Effector memory CD8-positive, alpha-beta T cell (primary cell): ENCODE measurements around the gene C17orf107.
"Not testable (repeated sequence)": the region's sequence is repeated elsewhere in the genome, so short reads cannot be mapped to it uniquely, and the experiment has no call there.

Source experiments
- ATAC-seq: fragments of 150-1000 bp; cut with Tn5 transposase; replicated peaks from 2 replicates; pipeline ENCODE4 v1.10.0; 2021; ENCODE audit warnings: mild to moderate bottlenecking, moderate library complexity
- DNase-seq, 3 experiments: peaks; one replicate each; pipeline ENCODE4 v3.0.0; 2021
- H3K27ac Mint-ChIP-seq, 2 donors: one replicate each; pipeline ENCODE4 v1.8.0; 2022; ENCODE audit warnings: mild to moderate bottlenecking in 2 of 2, mixed read lengths in 2 of 2, moderate library complexity in 2 of 2
- H3K27me3 Mint-ChIP-seq, 2 donors: one replicate each; pipeline ENCODE4 v1.8.0; 2022; ENCODE audit warnings: mixed read lengths in 2 of 2
- H3K36me3 Mint-ChIP-seq: one replicate; pipeline ENCODE4 v1.8.0; 2022; ENCODE audit warnings: mild to moderate bottlenecking, moderate library complexity, mixed read lengths; ENCODE audit not compliant: insufficient read depth
- H3K4me1 Mint-ChIP-seq, 2 donors: one replicate each; pipeline ENCODE4 v1.8.0; 2022; ENCODE audit warnings: low read depth in 2 of 2, mixed read lengths in 2 of 2
- H3K4me3 Mint-ChIP-seq, 2 donors: one replicate each; pipeline ENCODE4 v1.8.0; 2022; ENCODE audit warnings: mild to moderate bottlenecking in 2 of 2, mixed read lengths in 2 of 2, moderate library complexity in 2 of 2
- H3K9me3 Mint-ChIP-seq, 2 donors: one replicate each; pipeline ENCODE4 v1.8.0; 2022; ENCODE audit warnings: mixed read lengths in 2 of 2

C17orf107 gene

DNA sequence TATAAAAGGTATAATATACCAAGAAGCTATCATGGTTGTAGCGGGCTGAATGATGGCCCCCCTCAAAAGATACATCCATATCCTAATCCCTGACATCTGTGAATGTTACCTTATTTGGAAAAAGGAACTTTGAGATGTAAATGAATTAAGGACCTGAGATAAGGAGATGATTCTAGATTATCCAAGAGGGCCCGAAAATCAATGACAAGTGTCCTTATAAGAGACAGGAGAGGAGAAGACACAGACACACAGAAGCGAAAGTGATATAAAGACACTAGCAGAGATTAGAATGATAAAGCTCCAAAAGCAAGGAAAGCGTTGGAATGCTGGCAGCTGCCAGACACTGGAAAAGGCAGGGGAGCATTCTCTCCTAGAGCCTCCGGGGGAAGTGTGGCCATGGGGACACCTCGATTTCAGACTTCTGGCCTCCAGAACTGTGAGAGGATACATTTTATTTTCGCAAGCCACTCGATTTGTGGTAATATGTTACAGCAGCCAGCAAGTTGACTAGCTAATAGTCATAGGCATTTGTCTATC, 20.2 kb downstream of the C17orf107 start:
- no peak overlapping the region for H3K4me3 Mint-ChIP-seq
- DNase-seq = no peak
- H3K27me3 Mint-ChIP-seq = no peaks in the 10 kb centered on the region
- peaks cover 0 to 4% of the 10 kb centered on the region in 2 donors for H3K4me1 Mint-ChIP-seq
- H3K27ac Mint-ChIP-seq = no peak overlapping the region
- no peak for ATAC-seq
- no peaks in the 10 kb centered on the region for H3K36me3 Mint-ChIP-seq
- H3K9me3 Mint-ChIP-seq = no peaks in the 10 kb centered on the region

DNA sequence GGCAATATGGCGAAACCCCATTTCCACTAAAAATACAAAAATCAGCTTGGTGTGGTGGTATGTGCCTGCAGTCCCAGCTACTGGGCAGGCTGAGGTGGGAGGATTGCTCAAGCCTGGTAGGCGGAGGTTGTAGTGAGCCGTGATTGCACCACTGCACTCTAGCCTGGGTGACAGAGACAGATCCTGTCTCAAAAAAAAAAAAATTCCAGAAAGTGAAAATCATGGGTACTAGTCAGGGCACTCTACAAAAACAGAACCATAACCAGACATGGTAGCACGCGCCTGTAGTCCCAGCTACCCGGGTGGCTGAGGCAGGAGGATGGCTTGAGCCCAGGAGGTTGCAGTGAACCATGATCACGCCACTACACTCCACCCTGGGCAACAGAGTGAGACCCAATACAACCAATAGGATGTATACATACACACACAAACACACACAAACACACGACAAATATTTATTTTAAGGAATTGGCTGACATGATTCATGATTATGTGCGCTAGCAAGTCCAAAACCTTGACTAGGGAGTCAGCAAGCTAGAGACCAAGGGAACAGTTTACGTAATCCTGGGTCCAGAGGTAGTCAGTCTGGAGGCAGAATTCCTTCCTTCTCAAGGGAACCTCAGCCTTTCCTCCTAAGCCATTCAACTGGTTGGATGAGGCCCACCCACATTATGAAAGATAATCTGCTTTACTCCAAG, 21.2 kb downstream of the C17orf107 start:
- H3K4me3 Mint-ChIP-seq = no peak overlapping the region

DNA sequence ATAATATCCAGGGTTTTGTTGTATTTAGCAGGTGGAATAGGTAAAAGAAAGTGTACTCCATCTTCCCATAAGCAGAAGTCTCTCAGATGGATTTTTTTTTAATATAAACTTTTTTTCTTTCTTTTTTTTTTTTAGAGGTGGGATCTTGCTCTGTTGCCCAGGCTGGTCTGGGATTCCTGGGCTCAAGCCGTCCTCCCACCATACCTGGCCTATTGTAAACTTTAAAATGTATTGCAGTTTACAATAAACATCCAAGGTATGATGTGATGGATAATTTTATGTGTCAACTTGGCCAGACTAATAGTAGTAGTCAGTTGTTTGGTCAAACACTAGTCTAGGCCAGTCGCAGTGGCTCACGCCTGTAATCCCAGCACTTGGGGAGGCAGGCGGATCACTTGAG, 22.0 kb downstream of the C17orf107 start:
- DNase-seq (no peak), ATAC-seq (no peak)
- Mint-ChIP-seq H3K4me3 (no peak overlapping the region), H3K4me1 (peaks cover 0 to 4% of the 10 kb centered on the region in 2 donors), H3K27me3 (no peaks in the 10 kb centered on the region), H3K27ac (no peak overlapping the region), H3K9me3 (no peaks in the 10 kb centered on the region), H3K36me3 (no peaks in the 10 kb centered on the region)

More for the DNA sequence above, 21.2 kb downstream of the C17orf107 start:
- H3K4me1 Mint-ChIP-seq = peaks cover 0 to 4% of the 10 kb centered on the region in 2 donors
- H3K27ac Mint-ChIP-seq = no peak overlapping the region
- no peaks in the 10 kb centered on the region for H3K9me3 Mint-ChIP-seq
- DNase-seq (no peak), ATAC-seq (no peak)
- H3K27me3 Mint-ChIP-seq = no peaks in the 10 kb centered on the region
- no peaks in the 10 kb centered on the region for H3K36me3 Mint-ChIP-seq

DNA sequence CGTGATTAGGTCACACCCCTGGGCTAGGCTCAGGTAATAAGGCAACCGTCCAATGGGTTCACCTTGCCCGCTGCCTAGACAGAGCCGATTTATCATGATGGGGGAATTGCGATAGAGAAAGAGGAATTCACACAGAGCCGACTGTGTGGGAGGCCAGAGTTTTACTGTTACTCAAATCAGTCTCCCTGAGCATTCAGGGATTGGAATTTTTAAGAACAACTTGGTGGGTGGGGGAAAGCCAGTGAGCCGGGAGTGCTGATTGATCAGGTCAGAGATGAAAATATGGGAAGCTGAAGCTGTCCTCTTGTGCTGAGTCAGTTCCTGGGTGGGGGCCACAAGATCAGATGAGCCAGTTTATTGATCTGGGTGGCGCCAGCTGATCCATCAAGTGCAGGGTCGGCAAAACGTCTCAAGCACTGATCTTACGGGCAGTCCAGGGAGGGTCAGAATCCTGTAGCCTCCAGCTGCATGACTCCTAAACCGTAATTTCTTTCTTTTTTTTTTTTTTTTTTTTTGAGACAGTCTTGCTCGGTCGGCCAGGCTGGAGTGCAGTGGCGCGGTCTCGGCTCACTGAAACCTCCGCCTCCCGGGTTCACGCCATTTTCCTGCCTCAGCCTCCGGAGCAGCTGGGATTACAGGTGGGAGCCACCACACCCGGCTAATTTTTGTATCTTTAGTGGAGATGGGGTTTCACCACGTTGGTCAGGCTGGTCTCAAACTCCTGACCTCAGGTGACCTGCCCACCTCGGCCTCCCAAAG, 27.4 kb downstream of the C17orf107 start:
- not testable (repeated sequence) for H3K27me3 Mint-ChIP-seq, H3K27ac Mint-ChIP-seq, H3K36me3 Mint-ChIP-seq, H3K9me3 Mint-ChIP-seq, H3K4me1 Mint-ChIP-seq, DNase-seq, H3K4me3 Mint-ChIP-seq, ATAC-seq

DNA sequence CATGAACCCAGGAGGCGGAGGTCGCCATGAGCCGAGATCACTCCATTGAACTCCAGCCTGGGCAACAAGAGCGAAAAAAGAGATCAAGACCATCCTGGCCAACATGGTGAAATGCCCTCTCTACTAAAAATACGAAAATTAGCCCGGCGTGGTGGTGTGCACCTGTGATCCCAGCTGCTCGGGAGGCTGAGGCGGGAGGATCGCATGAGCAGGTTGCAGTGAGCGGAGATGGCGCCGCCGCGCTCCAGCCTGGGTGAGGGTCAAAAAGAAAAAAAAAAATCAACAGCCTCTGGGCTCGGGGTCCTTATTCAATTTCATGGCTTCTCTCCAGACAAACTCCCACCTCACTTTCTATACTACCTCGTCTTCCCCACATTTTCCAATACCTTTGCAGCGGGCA, 29.5 kb downstream of the C17orf107 start:
- H3K27me3 Mint-ChIP-seq = no peaks in the 10 kb centered on the region
- peaks cover 2% of the 10 kb centered on the region for H3K36me3 Mint-ChIP-seq
- H3K4me3 Mint-ChIP-seq = no peak overlapping the region
- peak overlapping the region in 1 of 2 donors; percentile 24 for H3K27ac Mint-ChIP-seq
- no peak for DNase-seq
- H3K9me3 Mint-ChIP-seq = no peaks in the 10 kb centered on the region
- ATAC-seq = no peak
- H3K4me1 Mint-ChIP-seq = peaks cover 9 to 13% of the 10 kb centered on the region in 2 donors

DNA sequence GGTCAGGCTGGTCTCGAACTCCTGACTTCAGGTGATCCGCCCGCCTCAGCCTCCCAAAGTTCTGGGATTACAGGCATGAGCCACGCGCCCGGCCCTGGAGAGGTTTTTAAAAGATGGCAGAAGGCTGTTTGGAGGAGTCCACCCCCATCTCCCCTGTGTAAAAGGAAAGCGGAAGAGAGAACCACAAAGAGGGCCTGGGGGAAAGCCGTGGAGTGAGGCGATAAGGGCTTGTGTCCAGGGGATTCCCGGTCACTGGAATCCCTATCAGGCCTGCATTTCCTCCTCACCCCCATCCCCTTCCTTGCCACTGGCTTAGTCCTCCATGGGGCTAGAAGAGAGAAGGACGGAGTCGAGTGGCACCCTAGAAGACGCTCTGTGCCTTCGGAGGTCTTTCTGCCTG, 32.6 kb downstream of the C17orf107 start, which contains the start of gene GP1BA:
GP1BA (plus strand) TSS at position 315 of the 400 bp plus-strand sequence. CDS start 328 bp downstream, outside the sequence.
- H3K4me3 Mint-ChIP-seq = no peak within 1 kb of the TSS
- no peak within 1 kb of the TSS for H3K27ac Mint-ChIP-seq
- peaks cover 8% of the 10 kb centered on the region for H3K36me3 Mint-ChIP-seq
- H3K27me3 Mint-ChIP-seq = no peaks in the 10 kb centered on the region
- peaks cover 24 to 26% of the 10 kb centered on the region in 2 donors for H3K4me1 Mint-ChIP-seq
- DNase-seq = no peak
- ATAC-seq = no peak
- no peaks in the 10 kb centered on the region for H3K9me3 Mint-ChIP-seq

DNA sequence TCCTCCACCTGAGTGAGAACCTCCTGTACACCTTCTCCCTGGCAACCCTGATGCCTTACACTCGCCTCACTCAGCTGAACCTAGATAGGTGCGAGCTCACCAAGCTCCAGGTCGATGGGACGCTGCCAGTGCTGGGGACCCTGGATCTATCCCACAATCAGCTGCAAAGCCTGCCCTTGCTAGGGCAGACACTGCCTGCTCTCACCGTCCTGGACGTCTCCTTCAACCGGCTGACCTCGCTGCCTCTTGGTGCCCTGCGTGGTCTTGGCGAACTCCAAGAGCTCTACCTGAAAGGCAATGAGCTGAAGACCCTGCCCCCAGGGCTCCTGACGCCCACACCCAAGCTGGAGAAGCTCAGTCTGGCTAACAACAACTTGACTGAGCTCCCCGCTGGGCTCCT, 33.4 kb downstream of the C17orf107 start:
- no peak overlapping the region for H3K4me3 Mint-ChIP-seq
- H3K27ac Mint-ChIP-seq = no peak overlapping the region
- DNase-seq (no peak), ATAC-seq (no peak)
- H3K9me3 Mint-ChIP-seq = no peaks in the 10 kb centered on the region
- peaks cover 24 to 26% of the 10 kb centered on the region in 2 donors for H3K4me1 Mint-ChIP-seq
- peaks cover 12% of the 10 kb centered on the region for H3K36me3 Mint-ChIP-seq
- H3K27me3 Mint-ChIP-seq = no peaks in the 10 kb centered on the region

- H3K36me3 Mint-ChIP-seq = peaks cover 20% of the 10 kb centered on the region
- no peaks in the 10 kb centered on the region for H3K27me3 Mint-ChIP-seq
- peak overlapping the region; percentile 54 to 71 for H3K4me3 Mint-ChIP-seq
- H3K4me1 Mint-ChIP-seq = peaks cover 29 to 32% of the 10 kb centered on the region in 2 donors
- peak overlapping the region; percentile 79 to 92 for H3K27ac Mint-ChIP-seq
- no peaks in the 10 kb centered on the region for H3K9me3 Mint-ChIP-seq
- DNase-seq (no peak), ATAC-seq (no peak)
These were observed 34.3 kb downstream of the C17orf107 start for GRCh38 chr17:4933646-4934045.

- Mint-ChIP-seq H3K4me1 (peaks cover 36 to 38% of the 10 kb centered on the region in 2 donors), H3K27me3 (no peaks in the 10 kb centered on the region), H3K4me3 (peak overlapping the region; percentile 54 to 71), H3K27ac (peak overlapping the region; percentile 79 to 92), H3K9me3 (no peaks in the 10 kb centered on the region), H3K36me3 (peaks cover 20% of the 10 kb centered on the region)
- DNase-seq = no peak
- peak; percentile 67 for ATAC-seq
These were observed 35.0 kb downstream of the C17orf107 start for GRCh38 chr17:4934173-4934979.

DNA sequence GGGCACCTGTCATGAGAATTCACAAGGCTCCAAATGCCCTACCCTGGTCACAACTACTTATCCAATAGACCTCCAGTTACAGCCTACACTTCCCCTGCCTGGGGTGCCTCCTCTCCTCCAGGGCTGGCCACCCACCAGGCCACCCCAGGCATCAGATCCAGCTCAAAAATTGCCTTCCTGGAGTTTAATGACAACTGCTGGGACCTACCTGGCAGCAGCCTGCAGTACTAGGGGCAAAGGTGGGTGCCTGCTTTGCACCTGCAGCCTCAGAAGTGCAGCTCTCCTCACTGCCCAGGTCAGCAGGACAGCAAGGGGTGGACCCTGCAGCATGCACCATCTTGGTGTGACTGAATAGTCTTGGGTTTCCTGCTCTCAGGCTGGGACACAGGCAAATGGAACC, 36.3 kb downstream of the C17orf107 start:
- Mint-ChIP-seq H3K27me3 (no peaks in the 10 kb centered on the region), H3K27ac (peak overlapping the region; percentile 70 to 76), H3K4me1 (peaks cover 38% of the 10 kb centered on the region in 2 donors), H3K4me3 (no peak overlapping the region), H3K36me3 (peaks cover 27% of the 10 kb centered on the region), H3K9me3 (no peaks in the 10 kb centered on the region)
- DNase-seq (no peak), ATAC-seq (no peak)

DNA sequence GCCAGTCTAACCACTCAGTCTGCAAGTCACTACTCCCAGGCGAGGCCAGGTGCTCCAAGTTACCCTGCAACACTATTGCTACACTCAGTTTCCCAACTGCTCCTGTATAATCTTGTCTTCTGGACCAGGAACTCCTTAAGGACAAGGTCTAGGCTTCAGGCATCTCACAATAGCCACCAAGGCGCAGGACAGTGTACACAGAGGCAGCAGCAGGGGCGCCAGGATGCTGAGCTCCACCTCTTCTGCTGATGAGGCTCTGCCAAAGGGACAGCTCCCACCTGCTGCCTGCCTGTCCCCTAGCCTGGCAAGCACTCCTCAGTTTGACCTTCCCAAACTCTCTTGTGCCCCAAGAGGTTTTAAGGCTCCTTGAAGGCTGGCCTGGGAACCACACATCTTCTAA, 37.1 kb downstream of the C17orf107 start:
- H3K4me3 Mint-ChIP-seq = no peak overlapping the region
- H3K27me3 Mint-ChIP-seq = no peaks in the 10 kb centered on the region
- ATAC-seq (no peak), DNase-seq (no peak)
- H3K4me1 Mint-ChIP-seq = peaks cover 46% of the 10 kb centered on the region in 2 donors
- peak overlapping the region; percentile 70 to 76 for H3K27ac Mint-ChIP-seq
- H3K9me3 Mint-ChIP-seq = no peaks in the 10 kb centered on the region
- peaks cover 35% of the 10 kb centered on the region for H3K36me3 Mint-ChIP-seq

DNA sequence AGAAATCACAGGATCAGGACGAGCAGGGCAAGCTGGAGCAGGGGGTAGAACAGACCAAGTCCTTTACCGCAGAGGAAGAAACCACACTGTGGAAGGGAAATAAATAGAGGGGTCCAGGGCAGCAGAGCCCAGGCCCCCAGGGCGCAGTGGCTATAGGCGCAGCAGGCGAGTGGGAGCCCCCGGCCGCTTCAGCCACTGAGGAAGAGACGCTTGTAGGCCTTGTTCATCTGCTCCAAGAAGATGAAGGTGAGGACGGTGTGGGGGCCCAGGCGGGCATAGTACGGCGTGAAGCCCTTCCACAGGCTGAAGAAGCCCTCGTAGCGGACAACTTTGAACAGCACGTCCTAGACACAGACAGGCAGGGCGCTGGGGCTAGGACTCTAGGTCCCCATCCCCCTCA, 38.2 kb downstream of the C17orf107 start:
- Mint-ChIP-seq H3K36me3 (peaks cover 38% of the 10 kb centered on the region), H3K4me3 (peak overlapping the region in 1 of 2 donors; percentile 94), H3K9me3 (no peaks in the 10 kb centered on the region), H3K27ac (no peak overlapping the region), H3K27me3 (no peaks in the 10 kb centered on the region), H3K4me1 (peaks cover 56 to 57% of the 10 kb centered on the region in 2 donors)
- no peak for ATAC-seq
- no peak for DNase-seq

- H3K36me3 Mint-ChIP-seq = peaks cover 41% of the 10 kb centered on the region
- ATAC-seq = no peak
- DNase-seq = no peak
- H3K27ac Mint-ChIP-seq = peak overlapping the region in 1 of 2 donors; percentile 93
- peak overlapping the region; percentile 94 for H3K4me3 Mint-ChIP-seq
- no peaks in the 10 kb centered on the region for H3K9me3 Mint-ChIP-seq
- peaks cover 57 to 58% of the 10 kb centered on the region in 2 donors for H3K4me1 Mint-ChIP-seq
- H3K27me3 Mint-ChIP-seq = no peaks in the 10 kb centered on the region
These were observed 38.7 kb downstream of the C17orf107 start for GRCh38 chr17:4938069-4938491.
